OCI-LY3 (cell line): Measurements from ENCODE around the gene HIPK2.

Source experiments
- EZH2phosphoT487 ChIP-seq: fragments of 200-600 bp; shearing (Covaris generic); IDR thresholded peaks from 2 replicates; pipeline ENCODE4 v1.6.1; 2018; ENCODE audit warnings: antibody characterized with exemption, mixed run types, low read depth
- TF ChIP-seq, protein P1 (sequence below): fragments of 200-600, 300-600 bp; sonication (generic); IDR thresholded peaks from 2 replicates; pipeline ENCODE4 v1.5.1; 2014; ENCODE audit warnings: antibody characterized with exemption, low read length, low read depth

GRCh38 chr7:139680676-139681462 is 96.9 kb downstream of the HIPK2 start:
- TF ChIP-seq, protein P1, sequence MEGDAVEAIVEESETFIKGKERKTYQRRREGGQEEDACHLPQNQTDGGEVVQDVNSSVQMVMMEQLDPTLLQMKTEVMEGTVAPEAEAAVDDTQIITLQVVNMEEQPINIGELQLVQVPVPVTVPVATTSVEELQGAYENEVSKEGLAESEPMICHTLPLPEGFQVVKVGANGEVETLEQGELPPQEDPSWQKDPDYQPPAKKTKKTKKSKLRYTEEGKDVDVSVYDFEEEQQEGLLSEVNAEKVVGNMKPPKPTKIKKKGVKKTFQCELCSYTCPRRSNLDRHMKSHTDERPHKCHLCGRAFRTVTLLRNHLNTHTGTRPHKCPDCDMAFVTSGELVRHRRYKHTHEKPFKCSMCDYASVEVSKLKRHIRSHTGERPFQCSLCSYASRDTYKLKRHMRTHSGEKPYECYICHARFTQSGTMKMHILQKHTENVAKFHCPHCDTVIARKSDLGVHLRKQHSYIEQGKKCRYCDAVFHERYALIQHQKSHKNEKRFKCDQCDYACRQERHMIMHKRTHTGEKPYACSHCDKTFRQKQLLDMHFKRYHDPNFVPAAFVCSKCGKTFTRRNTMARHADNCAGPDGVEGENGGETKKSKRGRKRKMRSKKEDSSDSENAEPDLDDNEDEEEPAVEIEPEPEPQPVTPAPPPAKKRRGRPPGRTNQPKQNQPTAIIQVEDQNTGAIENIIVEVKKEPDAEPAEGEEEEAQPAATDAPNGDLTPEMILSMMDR, result no peak
- TF ChIP-seq EZH2phosphoT487, result no peak
